ENCODE data around the gene PRKAR2A. TPM values are rescaled to one million over a fixed set of nuclear protein-coding genes. Genes with fewer than 3 reads are reported as not detected.
"Not testable (repeated sequence)": the region's sequence is repeated elsewhere in the genome, so short reads cannot be mapped to it uniquely, and the experiment has no call there.

The PRKAR2A gene
- total RNA-seq, 1 experiment from 2014 or later: 51.5 TPM

- no peaks in the 10 kb centered on the region for H4K20me1 ChIP-seq (ENCODE audit: insufficient read depth, low read depth, low read length)
- H3K79me2 ChIP-seq (ENCODE audit: low read length): 0 out of 2 replicates have a peak, but pooled peaks cover 3% of the 10 kb centered on the region
- no peak overlapping the region for H3K4me2 ChIP-seq (ENCODE audit: low read depth, low read length, poor library complexity, severe bottlenecking)
- no peaks in the 10 kb centered on the region for H3K9me2 ChIP-seq (replicated peaks; ENCODE audit: insufficient read depth, low read length)
- peaks cover 8% of the 10 kb centered on the region; the same call in 1 of the 2 replicates for H3K36me3 ChIP-seq (ENCODE audit: insufficient read depth, low read length)
- H3K27ac ChIP-seq (ENCODE audit: low read length): no peak overlapping the region
- no peaks in the 10 kb centered on the region for H3K27me3 ChIP-seq (ENCODE audit: low read length)
- H3K9ac ChIP-seq (ENCODE audit: low read length): no peak overlapping the region
- H3K4me3 ChIP-seq (ENCODE audit: low read length): no peak overlapping the region
- H3K9me3 ChIP-seq (ENCODE audit: low read length): no peaks in the 10 kb centered on the region
- H3K4me1 ChIP-seq (ENCODE audit: low read length): no peaks in the 10 kb centered on the region
- no peak for DNase-seq
- H2AFZ ChIP-seq (ENCODE audit: low read length): no peak overlapping the region
These were observed 64.4 kb downstream of the PRKAR2A start for GRCh38 chr3:48783304-48783703.

GRCh38 chr3:48782046-48782445 lies 65.6 kb downstream of the PRKAR2A start:
- Histone ChIP-seq H2AFZ (ENCODE audit: low read length) (no peak overlapping the region), H3K36me3 (ENCODE audit: insufficient read depth, low read length) (peaks cover 8% of the 10 kb centered on the region; the same call in 1 of the 2 replicates), H3K27ac (ENCODE audit: low read length) (no peak overlapping the region), H3K9me2 (replicated peaks; ENCODE audit: insufficient read depth, low read length) (no peaks in the 10 kb centered on the region), H3K4me3 (ENCODE audit: low read length) (no peak overlapping the region), H3K9ac (ENCODE audit: low read length) (no peak overlapping the region), H3K4me2 (ENCODE audit: low read depth, low read length, poor library complexity, severe bottlenecking) (no peak overlapping the region), H3K4me1 (ENCODE audit: low read length) (no peaks in the 10 kb centered on the region), H3K27me3 (ENCODE audit: low read length) (no peaks in the 10 kb centered on the region), H4K20me1 (ENCODE audit: insufficient read depth, low read depth, low read length) (no peaks in the 10 kb centered on the region), H3K79me2 (ENCODE audit: low read length) (no peaks in the 10 kb centered on the region), H3K9me3 (ENCODE audit: low read length) (no peaks in the 10 kb centered on the region)
- no peak for DNase-seq

DNA sequence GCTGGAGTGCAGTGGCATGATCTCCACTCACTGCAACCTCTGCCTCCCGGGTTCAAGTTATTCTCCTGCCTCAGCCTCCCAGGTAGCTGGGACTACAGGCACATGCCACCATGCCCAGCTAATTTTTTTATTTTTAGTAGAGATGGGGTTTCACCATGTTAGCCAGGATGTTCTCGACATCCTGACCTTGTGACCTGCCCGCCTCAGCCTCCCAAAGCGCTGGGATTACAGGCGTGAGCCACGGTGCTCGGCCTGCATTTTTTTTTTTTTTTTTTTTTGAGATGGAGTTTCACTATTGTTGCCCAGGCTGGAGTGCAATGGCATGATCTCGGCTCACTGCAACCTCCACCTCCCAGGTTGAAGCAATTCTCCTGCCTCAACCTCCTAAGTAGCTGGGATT lies 69.1 kb downstream of the PRKAR2A start:
- H3K27me3 ChIP-seq (ENCODE audit: low read length); H3K36me3 ChIP-seq (ENCODE audit: insufficient read depth, low read length); H4K20me1 ChIP-seq (ENCODE audit: insufficient read depth, low read depth, low read length); H3K79me2 ChIP-seq (ENCODE audit: low read length); H3K4me2 ChIP-seq (ENCODE audit: low read depth, low read length, poor library complexity, severe bottlenecking); H3K9me2 ChIP-seq (replicated peaks; ENCODE audit: insufficient read depth, low read length); H3K9me3 ChIP-seq (ENCODE audit: low read length); H2AFZ ChIP-seq (ENCODE audit: low read length); DNase-seq; H3K27ac ChIP-seq (ENCODE audit: low read length); H3K4me3 ChIP-seq (ENCODE audit: low read length); H3K9ac ChIP-seq (ENCODE audit: low read length); H3K4me1 ChIP-seq (ENCODE audit: low read length): not testable (repeated sequence)

GRCh38 chr3:48776854-48777253 lies 70.8 kb downstream of the PRKAR2A start:
- H4K20me1 ChIP-seq (ENCODE audit: insufficient read depth, low read depth, low read length): no peaks in the 10 kb centered on the region
- H3K9me3 ChIP-seq (ENCODE audit: low read length): no peaks in the 10 kb centered on the region
- H3K36me3 ChIP-seq (ENCODE audit: insufficient read depth, low read length): peaks cover 6% of the 10 kb centered on the region
- no peaks in the 10 kb centered on the region for H3K4me1 ChIP-seq (ENCODE audit: low read length)
- H2AFZ ChIP-seq (ENCODE audit: low read length): no peak overlapping the region
- H3K4me2 ChIP-seq (ENCODE audit: low read depth, low read length, poor library complexity, severe bottlenecking): no peak overlapping the region
- H3K9ac ChIP-seq (ENCODE audit: low read length): no peak overlapping the region
- no peaks in the 10 kb centered on the region for H3K27me3 ChIP-seq (ENCODE audit: low read length)
- H3K79me2 ChIP-seq (ENCODE audit: low read length): no peaks in the 10 kb centered on the region
- no peak overlapping the region for H3K27ac ChIP-seq (ENCODE audit: low read length)
- DNase-seq: no peak
- no peak overlapping the region for H3K4me3 ChIP-seq (ENCODE audit: low read length)
- no peaks in the 10 kb centered on the region for H3K9me2 ChIP-seq (replicated peaks; ENCODE audit: insufficient read depth, low read length)

- Histone ChIP-seq H3K9me3 (ENCODE audit: low read length) (no peaks in the 10 kb centered on the region), H3K4me3 (ENCODE audit: low read length) (no peak overlapping the region), H3K9ac (ENCODE audit: low read length) (no peak overlapping the region), H3K9me2 (replicated peaks; ENCODE audit: insufficient read depth, low read length) (no peaks in the 10 kb centered on the region), H2AFZ (ENCODE audit: low read length) (no peak overlapping the region), H3K79me2 (ENCODE audit: low read length) (no peaks in the 10 kb centered on the region), H3K27ac (ENCODE audit: low read length) (no peak overlapping the region), H3K36me3 (ENCODE audit: insufficient read depth, low read length) (no peaks in the 10 kb centered on the region; the same call in none of the 2 replicates), H3K4me1 (ENCODE audit: low read length) (no peaks in the 10 kb centered on the region), H3K27me3 (ENCODE audit: low read length) (no peaks in the 10 kb centered on the region), H4K20me1 (ENCODE audit: insufficient read depth, low read depth, low read length) (no peaks in the 10 kb centered on the region), H3K4me2 (ENCODE audit: low read depth, low read length, poor library complexity, severe bottlenecking) (no peak overlapping the region)
- no peak for DNase-seq
These were observed 77.5 kb downstream of the PRKAR2A start for GRCh38 chr3:48770192-48770502.

- Histone ChIP-seq H3K9me3 (ENCODE audit: low read length) (no peaks in the 10 kb centered on the region), H3K9me2 (replicated peaks; ENCODE audit: insufficient read depth, low read length) (no peaks in the 10 kb centered on the region), H4K20me1 (ENCODE audit: insufficient read depth, low read depth, low read length) (no peaks in the 10 kb centered on the region), H3K79me2 (ENCODE audit: low read length) (no peaks in the 10 kb centered on the region), H3K4me3 (ENCODE audit: low read length) (no peak overlapping the region), H3K9ac (ENCODE audit: low read length) (no peak overlapping the region), H3K4me1 (ENCODE audit: low read length) (no peaks in the 10 kb centered on the region), H2AFZ (ENCODE audit: low read length) (no peak overlapping the region), H3K4me2 (ENCODE audit: low read depth, low read length, poor library complexity, severe bottlenecking) (no peak overlapping the region), H3K27me3 (ENCODE audit: low read length) (no peaks in the 10 kb centered on the region), H3K27ac (ENCODE audit: low read length) (no peak overlapping the region), H3K36me3 (ENCODE audit: insufficient read depth, low read length) (peaks cover 8% of the 10 kb centered on the region; the same call in 1 of the 2 replicates)
- DNase-seq: no peak
These were observed 82.3 kb downstream of the PRKAR2A start for GRCh38 chr3:48765376-48765775.

DNA sequence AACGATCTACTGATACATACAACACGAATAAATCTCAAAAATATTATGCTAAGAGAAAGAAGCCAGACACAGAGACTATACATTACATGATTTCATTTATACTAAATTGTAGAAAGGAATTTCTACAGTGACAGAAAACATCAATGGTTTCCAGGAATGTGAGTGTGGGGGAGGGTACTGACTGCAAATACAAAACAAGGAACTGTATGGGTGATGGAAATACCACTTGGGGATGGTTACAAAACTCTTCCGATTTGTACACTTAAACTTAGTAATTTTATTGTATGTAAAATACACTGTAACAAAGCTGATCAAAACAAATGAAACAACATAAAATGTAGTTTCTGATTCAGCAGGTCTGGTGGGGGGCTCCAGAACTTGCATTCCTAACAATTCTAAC lies 84.9 kb downstream of the PRKAR2A start:
- H3K9me2 ChIP-seq (replicated peaks; ENCODE audit: insufficient read depth, low read length): no peaks in the 10 kb centered on the region
- no peaks in the 10 kb centered on the region for H3K9me3 ChIP-seq (ENCODE audit: low read length)
- H3K36me3 ChIP-seq (ENCODE audit: insufficient read depth, low read length): peaks cover 11% of the 10 kb centered on the region; the same call in 1 of the 2 replicates
- H3K4me3 ChIP-seq (ENCODE audit: low read length): no peak overlapping the region
- no peaks in the 10 kb centered on the region for H3K79me2 ChIP-seq (ENCODE audit: low read length)
- no peak for DNase-seq
- no peak overlapping the region for H3K4me2 ChIP-seq (ENCODE audit: low read depth, low read length, poor library complexity, severe bottlenecking)
- H3K9ac ChIP-seq (ENCODE audit: low read length): no peak overlapping the region
- H3K27ac ChIP-seq (ENCODE audit: low read length): no peak overlapping the region
- no peaks in the 10 kb centered on the region for H4K20me1 ChIP-seq (ENCODE audit: insufficient read depth, low read depth, low read length)
- H3K27me3 ChIP-seq (ENCODE audit: low read length): no peaks in the 10 kb centered on the region
- H2AFZ ChIP-seq (ENCODE audit: low read length): no peak overlapping the region
- no peaks in the 10 kb centered on the region for H3K4me1 ChIP-seq (ENCODE audit: low read length)

DNA sequence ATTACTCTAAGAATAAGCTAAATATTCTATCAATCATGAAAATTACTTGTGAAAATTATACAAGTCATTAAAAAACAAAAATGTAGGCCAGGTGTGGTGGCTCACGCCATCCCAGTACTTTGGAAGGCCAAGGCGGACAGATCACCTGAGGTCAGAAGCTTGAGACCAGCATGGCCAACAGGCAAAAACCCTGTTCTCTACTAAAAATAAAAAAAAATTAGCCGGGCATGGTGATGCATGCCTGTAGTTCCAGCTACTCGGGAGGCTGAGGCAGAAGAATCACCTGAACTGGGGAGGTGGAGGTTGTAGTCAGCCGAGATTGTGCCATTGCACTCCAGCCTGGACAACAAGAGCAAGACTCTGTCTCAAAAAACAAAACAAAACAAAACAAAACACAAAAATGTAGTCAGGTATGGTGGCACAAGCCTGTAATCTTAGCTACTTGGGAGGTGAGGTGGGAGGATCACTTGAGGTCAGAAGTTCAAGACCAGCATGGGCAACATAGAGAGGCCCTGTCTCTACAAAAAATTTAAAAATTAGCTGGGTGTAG lies 87.6 kb downstream of the PRKAR2A start:
- H3K27ac ChIP-seq (ENCODE audit: low read length); H3K9me3 ChIP-seq (ENCODE audit: low read length); H3K27me3 ChIP-seq (ENCODE audit: low read length); H3K4me3 ChIP-seq (ENCODE audit: low read length); H2AFZ ChIP-seq (ENCODE audit: low read length); H3K9ac ChIP-seq (ENCODE audit: low read length); H3K9me2 ChIP-seq (replicated peaks; ENCODE audit: insufficient read depth, low read length); H3K4me1 ChIP-seq (ENCODE audit: low read length); H4K20me1 ChIP-seq (ENCODE audit: insufficient read depth, low read depth, low read length); DNase-seq; H3K4me2 ChIP-seq (ENCODE audit: low read depth, low read length, poor library complexity, severe bottlenecking); H3K79me2 ChIP-seq (ENCODE audit: low read length): not testable (repeated sequence)
- peaks cover 18% of the 10 kb centered on the region; the same call in 1 of the 2 replicates for H3K36me3 ChIP-seq (ENCODE audit: insufficient read depth, low read length)

GRCh38 chr3:48759531-48759930 lies 88.1 kb downstream of the PRKAR2A start:
- DNase-seq; H3K27ac ChIP-seq (ENCODE audit: low read length); H3K4me1 ChIP-seq (ENCODE audit: low read length); H2AFZ ChIP-seq (ENCODE audit: low read length); H3K79me2 ChIP-seq (ENCODE audit: low read length); H3K9me3 ChIP-seq (ENCODE audit: low read length); H3K4me2 ChIP-seq (ENCODE audit: low read depth, low read length, poor library complexity, severe bottlenecking); H3K4me3 ChIP-seq (ENCODE audit: low read length); H3K27me3 ChIP-seq (ENCODE audit: low read length); H3K9me2 ChIP-seq (replicated peaks; ENCODE audit: insufficient read depth, low read length); H4K20me1 ChIP-seq (ENCODE audit: insufficient read depth, low read depth, low read length); H3K9ac ChIP-seq (ENCODE audit: low read length): not testable (repeated sequence)
- H3K36me3 ChIP-seq (ENCODE audit: insufficient read depth, low read length): peaks cover 14% of the 10 kb centered on the region; the same call in 1 of the 2 replicates

All from Karpas-422 (cell line).